ENCODE measurements around the gene AGTRAP. TPM values are rescaled to one million over a fixed set of nuclear protein-coding genes. Genes with fewer than 3 reads are reported as not detected.

The AGTRAP gene
- total RNA-seq, 2 experiments from 2014 or later, result 21.3 to 21.8 TPM

DNA sequence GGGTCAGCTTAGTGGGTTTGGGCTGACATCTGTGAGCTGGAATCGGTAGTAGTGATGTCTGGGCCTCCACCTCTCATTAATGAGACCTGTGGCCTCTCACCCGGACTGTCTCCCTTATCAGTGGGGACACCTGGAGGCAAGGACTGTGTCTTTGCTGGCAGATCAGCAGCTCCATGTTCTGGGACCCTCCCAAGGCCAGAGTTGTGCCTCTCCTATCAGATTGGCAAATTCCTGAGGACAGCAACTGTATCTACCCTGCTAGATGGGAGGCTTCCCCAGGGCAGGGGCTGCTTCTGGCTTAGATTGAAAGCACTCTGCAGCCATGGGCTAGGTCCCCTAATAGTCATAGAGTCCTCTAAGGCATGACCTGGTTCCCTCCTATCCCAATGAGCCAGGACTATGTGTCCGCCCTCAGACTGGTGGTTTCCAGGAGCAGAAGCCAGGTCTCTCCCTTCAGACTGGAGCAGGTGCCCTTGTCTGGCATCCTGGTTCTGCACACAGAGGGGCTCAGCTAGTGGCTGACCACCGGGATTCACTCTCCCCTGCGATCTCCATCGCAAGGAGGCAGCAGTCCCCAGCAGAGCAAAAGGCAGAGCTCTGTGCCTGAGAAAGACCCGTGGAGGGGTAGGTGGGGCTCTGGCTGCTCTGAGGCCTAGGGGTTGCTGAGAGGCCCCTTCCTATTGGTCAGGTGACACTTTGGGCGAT is 38.6 kb upstream of the AGTRAP start:
- Mint-ChIP-seq H3K9me3 (no peaks in the 10 kb centered on the region), H3K27me3 (peaks cover 25% of the 10 kb centered on the region), H3K4me3 (no peak overlapping the region), H3K27ac (no peak overlapping the region), H3K4me1 (ENCODE audit: low read depth) (peaks cover 17% of the 10 kb centered on the region), H3K36me3 (ENCODE audit: low read depth) (no peaks in the 10 kb centered on the region)
- DNase-seq (no peak), ATAC-seq (ENCODE audit: poor library complexity) (no peak)
- no peak overlapping the region for H3K4me3 ChIP-seq (ENCODE audit: low read length)
- intact Hi-C loops (cut with DNase I, micrococcal nuclease), result no loop called here
- POLR2A ChIA-PET, result interaction anchor here (1.4 kb wide), 1 partner anchor 16 kb away, joined by 5 read pairs; no protein-coding TSS in a partner anchor
- H3K4me1 ChIP-seq (ENCODE audit: insufficient read depth, low read length), result peaks cover 18% of the 10 kb centered on the region
- peaks cover 0 to 2% of the 10 kb centered on the region in 2 experiments for H3K9me3 ChIP-seq (ENCODE audit: control insufficient read depth in 1 of 2, insufficient read depth in 1 of 2, low read length in 2 of 2)
- peaks cover 13 to 17% of the 10 kb centered on the region in 2 experiments for H3K27me3 ChIP-seq (ENCODE audit: control insufficient read depth in 1 of 2, insufficient read depth in 2 of 2, low read length in 2 of 2)
- H3K36me3 ChIP-seq (ENCODE audit: insufficient read depth, low read length), result no peaks in the 10 kb centered on the region
- TF ChIP-seq, protein P1, sequence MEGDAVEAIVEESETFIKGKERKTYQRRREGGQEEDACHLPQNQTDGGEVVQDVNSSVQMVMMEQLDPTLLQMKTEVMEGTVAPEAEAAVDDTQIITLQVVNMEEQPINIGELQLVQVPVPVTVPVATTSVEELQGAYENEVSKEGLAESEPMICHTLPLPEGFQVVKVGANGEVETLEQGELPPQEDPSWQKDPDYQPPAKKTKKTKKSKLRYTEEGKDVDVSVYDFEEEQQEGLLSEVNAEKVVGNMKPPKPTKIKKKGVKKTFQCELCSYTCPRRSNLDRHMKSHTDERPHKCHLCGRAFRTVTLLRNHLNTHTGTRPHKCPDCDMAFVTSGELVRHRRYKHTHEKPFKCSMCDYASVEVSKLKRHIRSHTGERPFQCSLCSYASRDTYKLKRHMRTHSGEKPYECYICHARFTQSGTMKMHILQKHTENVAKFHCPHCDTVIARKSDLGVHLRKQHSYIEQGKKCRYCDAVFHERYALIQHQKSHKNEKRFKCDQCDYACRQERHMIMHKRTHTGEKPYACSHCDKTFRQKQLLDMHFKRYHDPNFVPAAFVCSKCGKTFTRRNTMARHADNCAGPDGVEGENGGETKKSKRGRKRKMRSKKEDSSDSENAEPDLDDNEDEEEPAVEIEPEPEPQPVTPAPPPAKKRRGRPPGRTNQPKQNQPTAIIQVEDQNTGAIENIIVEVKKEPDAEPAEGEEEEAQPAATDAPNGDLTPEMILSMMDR (IDR thresholded peaks at IDR 0.05), result no peak
- H3K27ac ChIP-seq (ENCODE audit: low read depth in 1 of 2, low read length in 2 of 2), result no peak overlapping the region
- CTCF ChIA-PET, result interaction anchor here (0.9 kb wide), 1 partner anchor 22 kb away, joined by 4 read pairs; no protein-coding TSS in a partner anchor

GRCh38 chr1:11697893-11698210 is 38.1 kb upstream of the AGTRAP start:
- H3K27ac ChIP-seq (ENCODE audit: low read depth in 1 of 2, low read length in 2 of 2), result no peak overlapping the region
- DNase-seq (no peak), ATAC-seq (ENCODE audit: poor library complexity) (no peak)
- CTCF ChIA-PET, result no interaction called here
- no peaks in the 10 kb centered on the region for H3K36me3 ChIP-seq (ENCODE audit: insufficient read depth, low read length)
- TF ChIP-seq, protein P1 (IDR thresholded peaks at IDR 0.05), result no peak
- intact Hi-C loops (cut with DNase I, micrococcal nuclease), result no loop called here
- peaks cover 13% of the 10 kb centered on the region for H3K4me1 ChIP-seq (ENCODE audit: insufficient read depth, low read length)
- no peaks in the 10 kb centered on the region for H3K9me3 Mint-ChIP-seq
- peaks cover 12% of the 10 kb centered on the region for H3K4me1 Mint-ChIP-seq (ENCODE audit: low read depth)
- H3K4me3 Mint-ChIP-seq, result no peak overlapping the region
- H3K36me3 Mint-ChIP-seq (ENCODE audit: low read depth), result no peaks in the 10 kb centered on the region
- no peaks in the 10 kb centered on the region for H3K9me3 ChIP-seq (ENCODE audit: control insufficient read depth in 1 of 2, insufficient read depth in 1 of 2, low read length in 2 of 2)
- peaks cover 20% of the 10 kb centered on the region for H3K27me3 Mint-ChIP-seq
- no peak overlapping the region for H3K27ac Mint-ChIP-seq
- H3K27me3 ChIP-seq (ENCODE audit: control insufficient read depth in 1 of 2, insufficient read depth in 2 of 2, low read length in 2 of 2), result peaks cover 11 to 12% of the 10 kb centered on the region in 2 experiments
- no peak overlapping the region for H3K4me3 ChIP-seq (ENCODE audit: low read length)
- POLR2A ChIA-PET, result interaction anchor here (1.4 kb wide), 1 partner anchor 16 kb away, joined by 5 read pairs; no protein-coding TSS in a partner anchor

DNA sequence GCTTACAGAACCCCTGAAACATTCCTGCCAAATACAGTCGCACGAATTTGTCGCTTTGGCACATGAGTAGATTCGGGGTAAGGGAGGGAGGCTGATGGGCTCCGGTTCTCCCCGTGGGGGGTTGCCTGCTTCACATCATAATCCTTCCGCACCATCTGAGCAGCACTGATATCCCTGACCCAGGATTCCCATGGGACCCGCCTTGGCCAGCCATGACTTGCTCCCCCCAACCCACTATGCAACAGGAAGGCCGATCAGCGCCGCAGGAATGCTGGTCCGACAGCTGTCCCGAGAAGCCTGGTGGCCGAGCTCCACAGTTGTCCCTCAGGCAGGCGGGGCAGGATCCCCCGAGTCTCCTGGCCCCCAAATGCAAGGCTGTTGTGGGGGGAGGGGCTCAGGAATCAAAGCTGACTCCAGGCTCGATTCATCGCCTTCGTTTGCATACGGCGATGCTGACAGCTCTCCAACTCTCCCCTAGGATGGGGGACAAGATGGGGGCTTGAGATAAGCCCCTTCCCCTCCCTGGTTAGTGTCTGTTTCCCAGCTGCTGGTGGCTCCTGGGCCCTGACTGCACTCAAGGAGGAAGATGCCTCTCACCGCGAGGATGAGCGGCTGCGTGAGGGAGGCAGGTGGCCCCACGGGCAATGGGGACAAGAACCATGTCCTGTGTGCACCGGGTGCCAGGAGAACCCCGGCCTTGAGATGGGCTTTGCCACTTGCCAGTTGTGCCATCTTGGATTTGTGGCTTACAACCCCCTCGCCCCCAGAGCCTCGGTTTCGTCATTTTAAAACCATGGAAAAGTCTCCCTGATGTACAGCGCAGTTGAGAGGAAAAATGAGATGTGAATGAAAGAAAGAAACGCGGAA is 35.1 kb upstream of the AGTRAP start:
- H3K36me3 Mint-ChIP-seq (ENCODE audit: low read depth), result no peaks in the 10 kb centered on the region

More for the DNA sequence above, 35.1 kb upstream of the AGTRAP start:
- Mint-ChIP-seq H3K27ac (no peak overlapping the region), H3K4me3 (no peak overlapping the region), H3K9me3 (no peaks in the 10 kb centered on the region), H3K27me3 (peaks cover 14% of the 10 kb centered on the region), H3K4me1 (ENCODE audit: low read depth) (no peaks in the 10 kb centered on the region)
- ATAC-seq (ENCODE audit: poor library complexity), result no peak
- Histone ChIP-seq H3K4me3 (ENCODE audit: low read length) (no peak overlapping the region), H3K4me1 (ENCODE audit: insufficient read depth, low read length) (peaks cover 5% of the 10 kb centered on the region), H3K9me3 (ENCODE audit: control insufficient read depth in 1 of 2, insufficient read depth in 1 of 2, low read length in 2 of 2) (no peaks in the 10 kb centered on the region), H3K27me3 (ENCODE audit: control insufficient read depth in 1 of 2, insufficient read depth in 2 of 2, low read length in 2 of 2) (peaks cover 7 to 21% of the 10 kb centered on the region in 2 experiments), H3K27ac (ENCODE audit: low read depth in 1 of 2, low read length in 2 of 2) (no peak overlapping the region), H3K36me3 (ENCODE audit: insufficient read depth, low read length) (no peaks in the 10 kb centered on the region)
- intact Hi-C loops (cut with DNase I, micrococcal nuclease), result no loop called here
- ChIA-PET POLR2A (no interaction called here), CTCF (interaction anchor here (0.7 to 1.3 kb wide), 3 partner anchors 10 to 55 kb away, joined by 3 read pairs; partner anchors contain the start of gene FBXO6)
- no peak for DNase-seq
- TF ChIP-seq, protein P1 (IDR thresholded peaks at IDR 0.05), result no peak

All from CD4-positive, alpha-beta T cell (primary cell).